ENCODE results near the gene TMC6.

- TF ChIP-seq CTCF (IDR thresholded peaks at IDR 0.05) (no peak), POLR2A (IDR thresholded peaks at IDR 0.05) (peak; percentile 8)
Observed at GRCh38 chr17:78142119-78142861, 13.7 kb upstream of the TMC6 start.
